ENCODE measurements around the gene FCHSD1.
"Not testable (repeated sequence)": the region's sequence is repeated elsewhere in the genome, so short reads cannot be mapped to it uniquely, and the experiment has no call there.

FCHSD1 gene

DNA sequence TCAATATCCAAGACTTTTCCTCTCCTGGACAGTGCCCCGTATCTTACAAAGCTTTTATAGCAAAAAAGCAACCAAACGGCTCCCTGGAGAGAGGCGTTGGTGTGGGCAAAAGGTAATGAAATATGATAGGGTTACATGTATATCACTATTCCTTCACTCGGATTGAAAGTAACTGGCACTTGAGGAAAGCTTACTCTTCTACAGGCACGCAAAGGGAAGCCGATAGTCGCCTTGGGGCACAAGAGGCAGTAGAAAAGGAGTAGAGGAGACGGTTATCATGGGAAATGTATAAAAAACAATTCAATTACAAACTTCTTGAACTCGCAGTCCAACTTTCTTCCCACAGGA is 33.6 kb downstream of the FCHSD1 start:
- DNase-seq (ENCODE audit: low read depth, low spot score), result peak; percentile 38

DNA sequence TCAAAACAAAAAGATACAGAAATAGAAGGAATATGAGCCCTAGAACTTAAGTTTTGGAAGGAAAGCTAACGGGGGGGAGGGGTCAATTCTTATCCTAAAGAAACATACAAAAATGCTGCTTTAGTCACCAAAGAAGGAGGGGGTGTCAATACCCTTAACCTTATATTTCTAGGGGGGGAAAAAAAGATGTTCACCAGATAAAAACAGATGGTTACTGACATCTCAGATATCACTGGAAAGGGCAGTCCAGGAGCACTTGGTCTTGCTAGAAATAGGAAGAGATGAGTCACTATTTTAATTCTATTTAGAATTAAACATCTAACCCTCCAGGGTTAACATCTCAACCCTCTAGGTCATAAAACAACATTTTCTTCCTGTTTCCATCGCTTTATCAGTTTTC is 34.1 kb downstream of the FCHSD1 start:
- DNase-seq (ENCODE audit: low read depth, low spot score), result no peak

DNA sequence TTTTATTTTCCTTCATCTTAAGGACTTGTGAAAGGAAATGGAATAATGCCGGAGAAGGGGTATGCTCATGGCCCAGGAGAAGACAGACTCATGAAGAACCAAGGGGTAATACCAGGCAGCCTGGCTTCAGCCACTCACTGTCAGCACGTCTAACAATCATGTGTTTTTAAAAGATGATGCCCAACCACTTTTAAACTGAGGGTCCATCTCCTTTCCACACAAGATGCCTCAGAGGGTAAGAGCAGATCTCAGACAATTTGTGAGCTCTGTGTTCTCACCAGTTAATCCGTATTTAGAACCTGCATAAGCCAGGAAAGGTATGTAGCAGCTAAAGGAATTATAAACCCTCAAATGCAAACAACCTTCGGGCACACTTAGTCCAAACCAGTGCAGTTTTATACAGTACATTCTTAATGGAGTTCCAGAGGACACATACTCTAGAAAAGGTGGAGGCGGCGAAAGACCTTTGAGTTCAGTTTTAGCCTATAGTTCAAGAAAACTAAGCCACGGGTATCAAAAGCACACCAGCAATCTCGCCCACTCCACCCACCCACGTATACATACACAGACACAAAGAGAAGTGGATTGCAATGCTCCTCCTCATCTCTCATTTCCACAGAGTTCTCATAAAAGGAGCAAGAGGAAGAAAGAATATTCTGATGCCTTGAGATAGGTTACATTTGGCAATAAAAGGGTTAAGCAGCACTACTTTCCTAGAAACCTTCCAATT is 35.1 kb downstream of the FCHSD1 start:
- no peak for DNase-seq (ENCODE audit: low read depth, low spot score)

- no peak for DNase-seq (ENCODE audit: low read depth, low spot score)
Observed at GRCh38 chr5:141613344-141613743, 37.9 kb downstream of the FCHSD1 start.

GRCh38 chr5:141611289-141611688 is 39.9 kb downstream of the FCHSD1 start:
- peak; percentile 39 for DNase-seq (ENCODE audit: low read depth, low spot score)

GRCh38 chr5:141609921-141610320 is 41.3 kb downstream of the FCHSD1 start:
- DNase-seq (ENCODE audit: low read depth, low spot score), result not testable (repeated sequence)

- no peak for DNase-seq (ENCODE audit: low read depth, low spot score)
Observed at GRCh38 chr5:141609044-141609443, 42.2 kb downstream of the FCHSD1 start.

GRCh38 chr5:141608557-141608956 is 42.7 kb downstream of the FCHSD1 start:
- no peak for DNase-seq (ENCODE audit: low read depth, low spot score)

GRCh38 chr5:141608046-141608445 is 43.2 kb downstream of the FCHSD1 start:
- DNase-seq (ENCODE audit: low read depth, low spot score), result no peak

- DNase-seq (ENCODE audit: low read depth, low spot score), result no peak
Observed at GRCh38 chr5:141605523-141606277, 45.5 kb downstream of the FCHSD1 start.

GRCh38 chr5:141603923-141604717 is 47.1 kb downstream of the FCHSD1 start:
- DNase-seq (ENCODE audit: low read depth, low spot score), result no peak

- DNase-seq (ENCODE audit: low read depth, low spot score), result no peak
Observed at GRCh38 chr5:141602606-141603005, 48.6 kb downstream of the FCHSD1 start.

- DNase-seq (ENCODE audit: low read depth, low spot score), result no peak
Observed at GRCh38 chr5:141598391-141599345, 52.5 kb downstream of the FCHSD1 start.

- no peak for DNase-seq (ENCODE audit: low read depth, low spot score)
Observed at GRCh38 chr5:141597814-141598213, 53.4 kb downstream of the FCHSD1 start.

GRCh38 chr5:141597394-141597793 is 53.8 kb downstream of the FCHSD1 start:
- DNase-seq (ENCODE audit: low read depth, low spot score), result no peak

- no peak for DNase-seq (ENCODE audit: low read depth, low spot score)
Observed at GRCh38 chr5:141596867-141597266, 54.4 kb downstream of the FCHSD1 start.

DNA sequence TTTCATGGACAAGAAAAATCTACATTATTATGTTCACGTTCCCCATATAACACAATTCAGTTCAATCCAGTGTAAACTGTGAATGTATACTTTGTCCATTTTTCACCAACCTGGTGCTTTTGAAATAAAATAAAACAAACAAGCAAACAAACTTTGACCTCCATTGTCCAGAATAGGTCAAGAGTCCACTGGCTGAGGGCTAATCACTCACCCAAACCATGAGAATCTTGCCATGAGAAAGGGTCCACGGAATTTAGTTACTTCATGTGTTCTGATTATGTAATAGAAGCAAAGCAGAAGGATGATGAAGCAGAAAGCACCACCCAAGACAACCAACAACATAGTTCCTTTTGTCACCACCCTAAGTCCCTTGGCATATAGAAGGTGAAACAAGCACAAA is 61.1 kb downstream of the FCHSD1 start:
- no peak for DNase-seq (ENCODE audit: low read depth, low spot score)
